HT1080 (cell line): ENCODE data around the gene DLG2. TPM values are rescaled to one million over a fixed set of nuclear protein-coding genes. Genes with fewer than 3 reads are reported as not detected.
A peak's percentile ranks its signal among the peaks of the same experiment; 100 is the strongest.

Experiments used
- DNase-seq: peaks from one replicate; pipeline ENCODE4 v3.0.0-alpha.2; 2015; ENCODE audit warnings: low read depth
- total RNA-seq: library from RNA; depleted of rRNA; stranded (reverse); fragments of >200 nt; shearing (Covaris generic); gene quantifications from 2 replicates; pipeline ENCODE4 v1.2.3, GENCODE V29; 2014

Gene DLG2
- total RNA-seq, 1 experiment from 2014 or later = 0.34 TPM

- DNase-seq = no peak
Observed at GRCh38 chr11:84914511-84914910, 712.6 kb downstream of the DLG2 start.

DNA sequence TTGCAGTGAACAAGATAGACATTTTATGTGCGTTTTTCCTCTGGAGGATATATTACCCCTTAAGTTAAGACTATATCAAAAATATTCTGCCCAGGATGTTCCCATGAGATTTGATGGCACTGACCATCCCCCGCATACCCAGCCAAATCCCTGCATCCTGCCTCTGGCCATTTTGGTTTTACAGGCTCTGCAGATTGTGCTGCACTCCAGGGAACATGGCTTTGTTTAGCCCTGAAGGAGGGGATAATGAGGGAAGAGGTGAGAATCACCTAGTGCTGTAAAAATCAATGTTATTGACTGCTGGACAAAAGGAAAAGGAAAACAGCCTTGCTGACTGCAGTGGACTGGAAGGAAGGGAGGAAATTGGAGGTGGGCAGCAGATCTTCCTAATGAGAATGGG lies 717.4 kb downstream of the DLG2 start:
- DNase-seq = no peak

DNA sequence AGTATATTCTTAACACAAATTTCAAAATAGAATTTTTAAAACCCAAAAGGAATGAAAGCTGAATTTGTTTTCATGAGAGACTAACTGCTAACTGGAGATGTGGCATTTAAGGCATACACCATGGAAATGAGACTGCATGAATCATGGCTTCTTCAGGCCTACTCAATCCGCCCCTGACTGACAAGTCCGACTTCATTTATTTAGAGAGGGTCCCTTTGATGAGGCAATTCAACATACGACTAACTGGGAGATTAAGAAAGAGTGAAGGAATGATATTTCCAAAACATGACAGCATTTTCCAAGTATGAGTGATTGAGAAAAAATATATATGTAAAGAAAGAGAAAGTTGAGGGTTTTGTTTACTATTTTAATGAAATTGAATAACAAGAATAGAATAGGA lies 720.1 kb downstream of the DLG2 start:
- peak; percentile 66 for DNase-seq

GRCh38 chr11:84905411-84905810 lies 721.7 kb downstream of the DLG2 start:
- peak; percentile 26 for DNase-seq

DNA sequence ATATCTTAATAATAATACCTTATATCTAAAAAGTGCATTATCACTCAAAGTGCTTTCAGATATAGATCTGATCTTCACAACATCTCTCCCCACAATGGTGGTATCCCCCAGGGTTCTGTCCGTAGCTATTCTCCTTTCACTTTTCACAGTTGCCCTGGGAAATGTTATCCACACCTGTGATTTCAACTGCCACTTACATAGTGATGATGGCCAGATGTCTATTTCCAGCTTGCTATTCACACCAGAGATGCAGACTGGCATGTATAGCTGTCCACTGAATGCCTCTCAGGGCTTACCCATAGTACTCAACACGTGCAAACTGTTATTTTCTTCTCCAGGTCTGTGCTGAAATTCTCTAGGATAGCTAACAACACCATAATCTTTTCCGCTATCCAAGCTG lies 724.7 kb downstream of the DLG2 start:
- no peak for DNase-seq

- DNase-seq = no peak
Observed at GRCh38 chr11:84901991-84902390, 725.2 kb downstream of the DLG2 start.

GRCh38 chr11:84899740-84900139 lies 727.4 kb downstream of the DLG2 start:
- peak; percentile 43 for DNase-seq

DNA sequence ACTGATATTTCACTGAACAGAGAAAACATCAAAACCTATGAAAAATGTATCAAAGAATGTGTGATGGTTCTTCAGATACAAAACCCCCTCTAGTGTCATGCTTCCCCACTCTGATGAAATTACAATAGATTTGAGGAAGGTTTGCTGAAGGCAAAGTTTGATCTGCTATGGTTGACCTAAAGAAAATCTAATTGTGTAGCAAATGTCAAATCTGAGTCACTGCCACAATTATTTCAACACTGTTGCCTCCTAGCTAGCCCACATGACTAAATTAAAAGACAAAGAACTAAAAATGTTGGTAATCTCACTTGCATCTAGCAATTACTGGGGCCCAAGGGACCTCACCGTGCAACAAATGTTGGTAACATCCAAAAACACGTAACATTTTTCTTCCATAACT lies 728.0 kb downstream of the DLG2 start:
- no peak for DNase-seq

DNA sequence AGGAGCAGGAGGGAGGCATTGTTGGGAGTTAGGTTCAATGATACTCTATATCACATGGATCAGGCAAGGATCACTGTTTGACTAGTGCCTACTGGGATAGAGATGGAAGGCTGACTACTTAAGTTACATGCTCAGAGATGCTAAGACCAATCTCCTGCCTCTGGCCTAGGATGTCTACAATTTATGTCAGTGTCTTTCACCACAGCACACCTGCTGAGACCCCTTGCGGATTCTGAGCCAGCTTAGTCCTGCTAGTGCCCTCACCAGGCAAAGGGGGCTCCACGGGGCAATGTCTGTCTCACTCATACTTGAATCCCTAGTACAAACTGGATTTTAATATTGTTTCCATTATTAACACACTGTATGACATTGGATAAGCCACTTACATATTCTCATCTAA lies 732.5 kb downstream of the DLG2 start:
- DNase-seq = no peak

DNA sequence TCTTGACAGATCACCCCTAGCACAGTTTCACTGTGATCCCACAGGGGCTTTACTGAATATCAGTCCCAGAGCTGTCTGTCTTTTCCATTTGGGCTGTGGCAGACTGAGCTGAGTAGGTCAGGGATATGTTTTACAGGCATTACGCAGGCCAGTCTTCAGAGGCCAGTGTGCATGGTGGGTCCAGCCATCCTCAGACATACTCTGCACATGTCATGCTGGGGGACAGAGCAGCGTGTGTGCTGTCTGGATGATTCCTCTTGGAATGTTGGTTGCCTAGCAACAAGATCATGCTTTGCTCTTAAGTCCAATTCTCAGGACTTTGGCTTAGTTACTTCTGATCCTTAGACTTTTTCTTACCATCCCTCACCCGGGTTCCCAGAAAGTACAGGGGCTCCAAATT lies 736.5 kb downstream of the DLG2 start:
- no peak for DNase-seq

DNA sequence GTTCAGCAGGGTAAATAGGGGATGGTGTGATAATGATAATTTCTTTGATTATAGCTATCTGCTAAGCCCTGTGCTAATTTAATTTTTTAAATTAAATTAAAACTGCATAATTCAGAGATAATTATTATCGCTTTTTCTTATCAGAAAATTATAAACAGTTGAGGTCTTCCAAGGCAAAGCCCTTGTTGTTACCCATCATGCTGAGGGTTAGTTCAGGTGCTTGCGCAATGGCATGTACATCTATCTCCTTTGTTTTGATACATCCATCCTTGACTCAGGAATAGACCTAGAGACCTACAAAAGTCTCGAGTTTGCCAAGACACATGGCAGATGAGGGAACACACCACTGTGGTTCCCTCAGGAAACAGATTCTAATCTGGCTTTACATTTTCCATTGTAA lies 737.6 kb downstream of the DLG2 start:
- no peak for DNase-seq

GRCh38 chr11:84887055-84887629 lies 740.0 kb downstream of the DLG2 start:
- DNase-seq = no peak

- DNase-seq = peak; percentile 64
Observed at GRCh38 chr11:84886344-84886743, 740.8 kb downstream of the DLG2 start.

GRCh38 chr11:84884836-84885235 lies 742.3 kb downstream of the DLG2 start:
- no peak for DNase-seq

- DNase-seq = no peak
Observed at GRCh38 chr11:84882056-84882455, 745.1 kb downstream of the DLG2 start.

GRCh38 chr11:84871116-84871515 lies 756.0 kb downstream of the DLG2 start:
- DNase-seq = peak; percentile 75

DNA sequence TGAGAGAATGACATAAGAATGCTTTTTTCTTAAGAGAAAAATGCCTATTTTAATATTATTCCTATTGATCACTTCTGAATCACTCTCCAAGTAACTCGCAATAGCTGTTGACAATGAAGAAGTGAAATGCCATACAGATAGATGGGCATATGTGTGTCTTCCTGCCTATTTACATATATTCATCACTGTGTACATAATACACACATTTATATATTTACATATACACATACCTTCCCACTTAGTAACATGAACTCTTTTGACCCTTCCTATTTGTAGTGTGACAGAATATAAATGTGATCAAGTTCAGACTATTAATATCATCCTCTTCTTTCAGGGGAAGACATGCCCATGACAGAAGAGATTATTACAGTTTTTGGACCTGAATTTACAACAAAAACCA lies 756.7 kb downstream of the DLG2 start:
- no peak for DNase-seq

GRCh38 chr11:84866922-84867321 lies 760.2 kb downstream of the DLG2 start:
- peak; percentile 24 for DNase-seq

GRCh38 chr11:84865791-84866535 lies 761.2 kb downstream of the DLG2 start:
- no peak for DNase-seq

DNA sequence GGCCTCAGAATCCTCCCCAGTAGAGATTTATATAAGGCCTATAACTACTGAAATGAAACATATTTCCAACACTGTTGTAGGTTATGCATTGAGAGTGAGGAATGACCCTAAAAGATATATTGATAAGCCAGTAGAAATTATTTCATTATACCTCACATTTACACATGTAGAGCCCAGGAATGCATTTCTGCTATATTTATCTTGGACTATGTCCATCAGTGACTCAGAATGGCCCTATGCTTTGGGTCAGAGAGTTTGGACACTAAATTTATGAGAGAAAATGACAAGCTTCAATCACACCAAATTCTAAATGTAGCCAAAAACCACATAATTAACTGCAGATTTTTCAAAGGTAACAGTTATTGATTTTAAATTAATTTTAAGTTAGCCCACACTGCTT lies 761.9 kb downstream of the DLG2 start:
- peak; percentile 36 for DNase-seq

- DNase-seq = peak; percentile 52
Observed at GRCh38 chr11:84857746-84858145, 769.4 kb downstream of the DLG2 start.

GRCh38 chr11:84855508-84856245 lies 771.5 kb downstream of the DLG2 start:
- DNase-seq = peak; percentile 83

DNA sequence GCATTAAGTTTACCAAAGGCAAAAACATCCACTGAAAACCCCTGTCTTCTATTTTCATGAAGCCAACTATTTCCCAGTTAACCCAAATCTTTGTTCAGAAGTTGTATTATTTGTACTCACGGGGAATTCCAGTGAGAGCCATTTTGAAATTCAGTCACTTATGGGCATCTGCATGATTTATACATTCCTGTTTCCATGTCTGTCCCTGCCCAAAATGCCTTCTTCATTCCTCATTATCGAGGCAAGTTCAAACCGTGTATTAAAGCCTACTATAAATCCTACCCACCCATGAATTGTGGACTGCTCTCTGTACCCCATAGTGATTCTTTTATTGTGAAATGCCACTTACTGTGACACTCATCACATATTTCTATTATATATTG lies 772.7 kb downstream of the DLG2 start:
- DNase-seq = no peak
